Central memory CD8-positive, alpha-beta T cell (primary cell): ENCODE results near the gene RNF113A.
A peak's percentile ranks its signal among the peaks of the same experiment; 100 is the strongest.
"Not testable (repeated sequence)": the region's sequence is repeated elsewhere in the genome, so short reads cannot be mapped to it uniquely, and the experiment has no call there.

Source experiments
- ATAC-seq: fragments of 150-1000 bp; cut with Tn5 transposase; replicated peaks from 2 replicates; pipeline ENCODE4 v1.10.0; 2022; ENCODE audit warnings: mild to moderate bottlenecking, moderate FRiP score, moderate number of reproducible peaks; ENCODE audit not compliant: poor library complexity, severe bottlenecking; ENCODE audit errors: extremely low read depth
- DNase-seq, 2 donors: peaks; one replicate each; pipeline ENCODE4 v3.0.0; 2021; ENCODE audit warnings: low spot score in 2 of 2
- H3K27ac Mint-ChIP-seq: one replicate; pipeline ENCODE4 v1.8.0; 2022; ENCODE audit warnings: low read depth, mild to moderate bottlenecking, moderate library complexity, mixed read lengths
- H3K27me3 Mint-ChIP-seq: one replicate; pipeline ENCODE4 v1.8.0; 2022; ENCODE audit warnings: mixed read lengths
- H3K36me3 Mint-ChIP-seq: one replicate; pipeline ENCODE4 v1.8.0; 2022; ENCODE audit warnings: mild to moderate bottlenecking, moderate library complexity, mixed read lengths; ENCODE audit not compliant: insufficient read depth
- H3K4me1 Mint-ChIP-seq: one replicate; pipeline ENCODE4 v1.8.0; 2022; ENCODE audit warnings: mixed read lengths
- H3K4me3 Mint-ChIP-seq: one replicate; pipeline ENCODE4 v1.8.0; 2022; ENCODE audit warnings: mild to moderate bottlenecking, moderate library complexity, mixed read lengths
- H3K9me3 Mint-ChIP-seq: one replicate; pipeline ENCODE4 v1.8.0; 2022; ENCODE audit warnings: mixed read lengths

RNF113A gene

DNA sequence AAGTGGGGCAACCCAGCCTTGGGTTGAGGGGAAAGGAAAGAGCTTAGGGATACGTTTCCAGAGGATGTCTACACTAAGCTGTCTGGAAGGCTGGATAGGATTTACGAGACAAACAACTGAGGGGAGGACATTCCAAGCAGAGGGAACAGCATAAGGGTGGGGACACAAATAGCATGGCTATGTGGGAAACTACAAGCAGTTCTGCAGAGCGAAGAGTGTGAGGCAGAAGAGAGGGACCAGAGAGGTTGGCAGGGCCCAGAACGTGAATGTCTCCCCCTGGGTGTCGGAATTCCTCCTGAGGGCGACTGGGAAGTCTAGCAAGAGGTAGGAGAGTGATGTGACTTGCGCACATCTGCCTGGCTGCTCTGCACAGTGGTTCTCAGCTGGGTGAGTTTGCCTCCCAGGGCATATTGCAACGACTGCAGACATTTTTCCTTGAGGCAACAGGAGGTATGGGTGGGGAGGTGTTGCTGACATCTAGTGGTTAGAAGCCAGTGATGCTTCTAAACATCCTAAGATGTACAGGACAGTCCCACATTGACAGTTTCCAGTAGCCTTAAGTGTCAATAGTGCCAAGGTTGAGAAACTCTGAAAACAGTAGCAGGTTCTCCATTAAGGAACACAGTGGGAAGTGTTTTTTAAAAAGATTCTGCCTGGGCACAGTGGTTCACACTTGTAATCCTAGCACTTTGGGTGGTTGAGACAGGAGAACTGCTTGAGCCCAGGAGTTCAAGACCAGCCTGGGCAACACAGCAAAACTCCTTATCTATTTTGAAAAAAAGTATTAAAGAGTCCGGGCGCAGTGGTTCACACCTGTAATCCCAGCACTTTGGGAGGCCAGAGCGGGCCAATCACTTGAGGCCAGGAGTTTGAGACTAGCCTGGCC lies 9.3 kb upstream of the RNF113A start:
- no peak for DNase-seq
- peak overlapping the region; percentile 55 for H3K27ac Mint-ChIP-seq
- ATAC-seq = peak; percentile 77
- no peaks in the 10 kb centered on the region for H3K27me3 Mint-ChIP-seq
- no peaks in the 10 kb centered on the region for H3K9me3 Mint-ChIP-seq
- peaks cover 20% of the 10 kb centered on the region for H3K36me3 Mint-ChIP-seq
- peaks cover 12% of the 10 kb centered on the region for H3K4me1 Mint-ChIP-seq
- H3K4me3 Mint-ChIP-seq = no peak overlapping the region

DNA sequence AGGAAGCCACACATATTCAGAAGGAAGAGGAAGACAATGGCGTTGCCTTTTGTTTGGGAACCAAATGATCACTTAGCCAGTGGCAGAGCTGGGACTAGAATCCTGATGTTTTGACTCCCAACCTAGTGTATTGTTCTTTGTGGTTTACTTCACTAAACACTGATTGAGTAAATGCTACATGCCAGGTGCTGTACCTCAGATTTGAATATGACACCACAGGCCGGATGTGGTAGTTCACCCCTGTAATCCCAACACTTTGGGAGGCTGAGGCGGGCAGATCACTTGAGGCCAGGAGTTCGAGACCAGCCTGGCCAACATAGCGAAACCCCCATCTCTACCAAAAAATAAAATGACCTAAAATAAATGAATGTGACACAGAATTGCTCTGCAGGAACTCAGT lies 8.5 kb upstream of the RNF113A start:
- DNase-seq (no peak), ATAC-seq (no peak)
- Mint-ChIP-seq H3K27ac (peak overlapping the region; percentile 55), H3K27me3 (no peaks in the 10 kb centered on the region), H3K9me3 (no peaks in the 10 kb centered on the region), H3K4me3 (no peak overlapping the region), H3K36me3 (peaks cover 23% of the 10 kb centered on the region), H3K4me1 (peaks cover 12% of the 10 kb centered on the region)

DNA sequence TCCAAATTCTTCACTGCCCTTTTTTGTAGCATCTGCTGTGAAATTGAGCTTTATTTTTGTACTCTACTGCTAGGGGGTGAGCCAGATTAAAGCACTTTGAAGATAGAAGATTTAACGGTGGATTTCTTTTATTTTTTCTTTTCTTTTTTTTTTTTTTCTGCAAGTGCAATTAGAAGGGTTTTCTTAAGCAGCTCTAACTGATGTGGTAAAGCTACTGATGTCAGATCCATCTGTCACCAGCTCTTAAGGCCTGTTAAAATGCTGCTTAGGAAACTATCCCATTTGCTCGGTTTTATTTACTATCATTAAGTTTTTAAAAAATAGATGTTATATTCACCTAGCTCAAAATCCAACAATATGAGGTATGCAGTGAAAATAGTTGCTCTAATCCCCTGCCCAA lies 7.2 kb upstream of the RNF113A start:
- Mint-ChIP-seq H3K27me3 (no peaks in the 10 kb centered on the region), H3K27ac (no peak overlapping the region)
- ATAC-seq = no peak

DNA sequence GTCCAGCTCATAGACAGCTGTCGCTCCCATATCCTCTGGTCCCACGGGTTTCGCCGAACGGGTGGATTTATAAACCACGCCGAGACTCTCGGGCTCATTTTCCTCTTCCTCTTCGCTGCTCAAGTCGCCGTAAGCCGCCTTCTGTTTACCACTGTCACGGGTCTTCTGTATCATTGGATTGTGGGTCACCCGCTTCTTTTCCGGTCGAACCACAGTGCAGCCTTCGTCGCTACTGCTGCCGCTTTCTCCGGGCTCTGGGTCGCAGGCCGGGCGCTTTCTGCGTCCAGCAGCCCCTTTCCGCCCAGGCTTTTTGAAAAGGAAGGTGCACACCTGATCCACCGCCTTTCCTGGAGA lies 311 bp downstream of the RNF113A start:
- Mint-ChIP-seq H3K27me3 (no peaks in the 10 kb centered on the region), H3K9me3 (no peaks in the 10 kb centered on the region), H3K4me3 (peak overlapping the region; percentile 95), H3K36me3 (peaks cover 32% of the 10 kb centered on the region), H3K27ac (peak overlapping the region; percentile 98), H3K4me1 (peaks cover 17% of the 10 kb centered on the region)
- no peak for DNase-seq
- peak; percentile 45 for ATAC-seq

More for the DNA sequence above, 7.2 kb upstream of the RNF113A start:
- peaks cover 12% of the 10 kb centered on the region for H3K4me1 Mint-ChIP-seq
- peaks cover 28% of the 10 kb centered on the region for H3K36me3 Mint-ChIP-seq
- H3K9me3 Mint-ChIP-seq = no peaks in the 10 kb centered on the region
- no peak for DNase-seq
- H3K4me3 Mint-ChIP-seq = no peak overlapping the region

DNA sequence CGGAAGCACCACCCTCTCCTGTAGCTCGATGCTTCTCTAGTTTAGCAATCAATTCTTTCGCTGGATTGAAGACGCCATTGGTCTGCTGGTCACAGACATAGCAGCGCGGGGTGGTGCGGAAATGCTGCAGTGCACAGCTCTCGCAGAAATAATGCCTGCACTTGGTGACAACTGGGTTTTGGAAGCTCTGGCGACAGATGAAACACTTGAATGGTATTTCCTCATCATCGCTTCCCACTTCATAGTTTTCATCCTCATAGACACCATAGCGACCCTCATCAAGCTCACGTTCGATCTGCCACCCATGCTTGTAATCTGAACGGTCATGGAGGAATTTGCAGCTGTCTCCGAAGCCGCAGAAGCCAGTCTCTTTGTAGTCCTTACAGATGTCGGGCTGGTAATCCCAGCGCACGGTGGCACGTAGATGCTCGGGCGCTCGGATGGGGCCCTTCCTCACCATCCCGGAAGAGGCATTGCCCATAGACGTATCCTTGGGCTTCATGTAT lies 854 bp downstream of the RNF113A start:
- Mint-ChIP-seq H3K4me3 (peak overlapping the region; percentile 95), H3K36me3 (peaks cover 26% of the 10 kb centered on the region), H3K9me3 (no peaks in the 10 kb centered on the region), H3K27me3 (no peaks in the 10 kb centered on the region), H3K27ac (peak overlapping the region; percentile 98), H3K4me1 (peaks cover 17% of the 10 kb centered on the region)
- ATAC-seq (peak; percentile 21), DNase-seq (peak in 1 of 2 donors; percentile 11)

DNA sequence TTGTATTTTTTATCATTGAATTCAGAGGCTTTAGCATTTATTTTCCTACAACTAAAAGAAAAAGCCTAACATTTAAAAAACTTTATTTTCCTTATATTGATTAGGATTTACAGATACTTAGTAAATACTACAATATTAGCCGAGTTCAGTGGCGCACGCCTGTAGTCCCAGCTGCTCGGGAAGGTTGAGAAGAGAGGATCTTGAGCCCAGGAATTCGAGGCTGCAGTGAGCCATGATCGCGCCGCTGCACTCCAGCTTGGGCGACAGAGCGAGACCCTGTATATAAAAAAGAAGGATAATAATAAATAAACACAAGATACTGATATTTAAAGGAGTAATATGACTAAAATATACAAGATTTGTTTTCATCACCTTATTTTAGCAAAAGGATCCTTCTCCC lies 18.1 kb downstream of the RNF113A start:
- peak overlapping the region; percentile 99 for H3K27ac Mint-ChIP-seq
- no peaks in the 10 kb centered on the region for H3K27me3 Mint-ChIP-seq
- peak overlapping the region; percentile 99 for H3K4me3 Mint-ChIP-seq
- ATAC-seq (no peak), DNase-seq (no peak)
- peaks cover 16% of the 10 kb centered on the region for H3K36me3 Mint-ChIP-seq
- peaks cover 11% of the 10 kb centered on the region for H3K4me1 Mint-ChIP-seq
- H3K9me3 Mint-ChIP-seq = no peaks in the 10 kb centered on the region

DNA sequence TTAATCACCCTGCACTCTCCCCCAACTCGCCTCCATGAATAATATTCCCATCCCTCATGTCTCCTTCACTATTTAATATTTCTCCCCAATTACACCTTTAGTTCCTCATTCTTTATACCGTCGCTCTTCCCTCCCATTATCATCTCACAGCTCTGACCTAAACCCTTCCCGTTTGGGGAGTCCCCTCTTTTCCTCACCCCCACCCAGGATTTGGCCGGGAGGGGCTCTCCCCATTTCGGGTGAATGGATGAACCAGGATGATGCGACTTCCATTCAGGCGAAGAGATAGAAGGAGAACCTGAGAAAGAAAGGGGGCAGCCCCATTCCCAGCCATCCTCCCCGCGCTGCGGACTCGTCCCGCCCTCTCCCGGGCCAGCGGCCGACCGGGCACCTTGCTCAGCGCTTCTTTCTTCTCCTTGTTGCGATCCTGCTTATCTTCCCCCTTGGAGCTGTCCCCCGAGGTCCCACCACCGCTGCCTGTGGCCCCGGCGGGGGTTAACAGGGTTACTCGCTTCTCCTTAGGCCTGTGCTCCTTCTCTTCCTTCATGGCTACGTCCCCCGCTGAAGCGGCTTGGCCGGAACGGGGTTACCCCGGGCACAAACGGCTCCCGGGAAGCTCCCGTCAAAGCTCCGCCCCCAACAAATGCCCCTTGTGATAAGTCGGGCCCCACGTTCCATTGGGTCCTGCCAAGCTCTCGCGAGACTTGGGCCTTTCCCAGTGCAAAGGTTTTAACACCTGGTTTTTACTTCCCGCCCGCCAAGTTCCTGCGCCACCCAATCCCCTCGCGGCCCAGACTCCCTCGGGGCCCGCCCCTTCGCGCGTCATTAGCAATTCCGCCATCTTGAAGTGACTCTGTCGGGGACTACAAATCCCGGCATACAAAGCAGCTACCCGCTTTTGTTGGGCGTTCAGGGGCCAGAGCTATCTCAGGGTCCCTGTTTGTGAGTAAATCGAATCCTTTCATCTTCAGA lies 18.9 kb downstream of the RNF113A start, which contains the start of gene UPF3B:
Gene UPF3B, minus strand, starts transcription at position 582 of the 972 bp plus-strand sequence. Its CDS starts 35 bp downstream, at position 547.
- ATAC-seq = peak; percentile 99
- peak within 1 kb of the TSS; percentile 99 for H3K4me3 Mint-ChIP-seq
- DNase-seq = peak; percentile 71 to 89
- H3K9me3 Mint-ChIP-seq = no peaks in the 10 kb centered on the region
- H3K27me3 Mint-ChIP-seq = no peaks in the 10 kb centered on the region
- peaks cover 18% of the 10 kb centered on the region for H3K36me3 Mint-ChIP-seq
- peaks cover 11% of the 10 kb centered on the region for H3K4me1 Mint-ChIP-seq
- peak within 1 kb of the TSS; percentile 99 for H3K27ac Mint-ChIP-seq

DNA sequence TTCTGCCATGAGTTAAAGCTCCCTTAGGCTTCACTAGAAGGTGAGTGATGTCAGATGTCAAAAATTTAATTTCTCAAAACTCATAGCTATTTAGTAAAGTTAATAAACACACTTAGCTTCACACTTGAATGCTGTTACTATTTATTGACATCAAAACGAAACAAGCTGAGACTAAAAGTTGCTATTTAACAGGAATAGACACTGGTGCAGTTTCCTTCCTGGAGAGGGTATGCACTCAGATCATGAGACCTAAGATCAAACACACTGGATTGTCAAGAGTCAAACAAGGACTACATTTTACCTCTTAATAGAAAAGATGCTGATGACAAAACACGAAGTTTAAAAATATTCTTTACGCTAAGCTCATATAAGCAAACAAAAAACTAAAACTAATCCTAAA lies 37.6 kb downstream of the RNF113A start:
- Mint-ChIP-seq H3K4me3 (no peak overlapping the region), H3K9me3 (no peaks in the 10 kb centered on the region), H3K27me3 (no peaks in the 10 kb centered on the region), H3K27ac (no peak overlapping the region), H3K4me1 (no peaks in the 10 kb centered on the region), H3K36me3 (peaks cover 54% of the 10 kb centered on the region)
- DNase-seq (no peak), ATAC-seq (no peak)

DNA sequence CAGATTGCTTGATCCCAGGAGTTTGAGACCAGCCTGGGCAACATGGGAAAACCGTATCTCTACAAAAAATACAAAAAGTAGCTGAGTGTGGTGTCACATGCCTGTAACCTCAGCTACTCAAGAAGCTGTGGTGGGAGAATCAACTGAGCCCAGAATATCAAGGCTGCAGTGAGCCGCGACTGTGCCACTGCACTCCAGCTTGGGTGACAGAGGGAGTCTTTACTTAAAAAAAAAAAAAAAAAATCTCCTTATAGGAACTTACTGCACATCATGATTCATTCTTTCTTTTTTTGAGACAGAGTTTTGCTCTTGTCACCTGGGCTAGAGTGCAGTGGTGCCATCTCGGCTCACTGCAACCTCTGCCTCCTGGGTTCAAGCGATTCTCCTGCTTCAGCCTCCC lies 43.1 kb downstream of the RNF113A start:
- ATAC-seq (no peak), DNase-seq (no peak)
- Mint-ChIP-seq H3K9me3 (no peaks in the 10 kb centered on the region), H3K36me3 (peaks cover 22% of the 10 kb centered on the region), H3K27ac (no peak overlapping the region), H3K4me1 (no peaks in the 10 kb centered on the region), H3K4me3 (no peak overlapping the region), H3K27me3 (no peaks in the 10 kb centered on the region)

DNA sequence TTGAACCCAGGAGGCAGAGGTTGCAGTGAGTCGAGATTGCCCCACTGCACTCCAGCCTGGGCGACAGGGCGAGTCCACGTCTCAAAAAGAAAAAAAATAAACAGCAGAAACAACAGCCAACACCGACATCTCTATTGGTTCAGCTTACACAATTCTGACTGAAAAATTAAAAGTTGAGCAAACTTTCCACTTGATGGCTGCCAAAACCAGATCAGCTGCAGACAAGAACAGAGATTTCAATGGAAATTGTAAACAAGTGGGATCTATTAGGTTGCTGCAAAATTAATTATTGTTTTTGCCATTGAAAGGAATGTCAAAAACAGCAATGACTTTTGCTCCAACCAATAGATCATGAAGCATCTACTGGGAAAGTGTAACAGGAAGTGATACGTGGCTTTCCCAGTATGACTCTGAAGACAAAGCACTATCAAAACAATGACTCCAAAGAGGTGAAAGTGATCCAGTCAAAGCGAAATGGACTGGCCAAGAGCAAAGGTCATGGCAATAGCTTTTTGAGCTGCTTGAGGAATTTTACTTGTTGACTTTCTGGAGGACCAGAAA lies 45.1 kb downstream of the RNF113A start:
- DNase-seq (no peak), ATAC-seq (no peak)
- peaks cover 18% of the 10 kb centered on the region for H3K36me3 Mint-ChIP-seq
- no peak overlapping the region for H3K27ac Mint-ChIP-seq
- no peaks in the 10 kb centered on the region for H3K9me3 Mint-ChIP-seq
- no peak overlapping the region for H3K4me3 Mint-ChIP-seq
- H3K4me1 Mint-ChIP-seq = no peaks in the 10 kb centered on the region
- no peaks in the 10 kb centered on the region for H3K27me3 Mint-ChIP-seq

DNA sequence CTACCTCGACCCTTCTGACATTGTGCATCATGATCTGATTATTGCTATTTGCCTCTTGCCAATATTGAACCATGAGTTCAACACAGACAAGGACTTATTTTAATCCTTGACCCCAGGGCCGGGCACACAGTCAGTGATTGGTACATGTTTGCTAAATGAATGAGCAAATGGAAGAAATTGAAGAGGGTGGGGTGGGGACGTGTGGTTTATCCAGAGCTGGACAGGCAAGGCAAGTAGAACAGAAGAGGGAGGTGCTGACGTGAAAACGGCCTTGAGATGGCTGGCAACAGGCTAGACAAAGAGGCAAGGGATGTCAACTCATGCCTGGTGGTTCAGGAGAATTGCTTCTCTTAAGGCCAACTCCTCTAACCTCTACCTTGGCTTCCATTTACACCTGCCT lies 47.3 kb downstream of the RNF113A start:
- not testable (repeated sequence) for H3K27ac Mint-ChIP-seq, H3K9me3 Mint-ChIP-seq, H3K4me1 Mint-ChIP-seq, H3K36me3 Mint-ChIP-seq, H3K4me3 Mint-ChIP-seq, H3K27me3 Mint-ChIP-seq, ATAC-seq, DNase-seq

DNA sequence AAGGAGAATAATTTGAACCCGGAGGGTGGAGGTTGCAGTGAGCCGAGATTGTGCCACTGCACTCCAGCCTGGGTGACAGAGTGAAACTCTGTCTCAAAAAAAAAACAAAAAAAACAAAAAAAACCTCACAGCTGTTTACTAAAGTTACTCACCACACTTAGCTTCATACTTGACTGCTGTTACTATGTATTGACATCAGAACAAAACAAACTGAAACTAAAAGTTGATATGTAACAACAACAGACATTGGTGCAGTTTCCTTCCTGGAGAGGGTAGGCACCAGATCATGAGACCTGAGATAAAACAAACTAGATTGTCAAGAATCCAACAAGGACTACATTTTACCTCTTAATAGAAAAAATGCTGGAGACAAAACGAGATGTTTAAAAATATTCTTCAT lies 49.8 kb downstream of the RNF113A start:
- not testable (repeated sequence) for H3K9me3 Mint-ChIP-seq, H3K4me1 Mint-ChIP-seq, H3K36me3 Mint-ChIP-seq, H3K27me3 Mint-ChIP-seq
- peak overlapping the region; percentile 89 for H3K27ac Mint-ChIP-seq
- peak overlapping the region; percentile 7 for H3K4me3 Mint-ChIP-seq
- ATAC-seq (peak; percentile 96), DNase-seq (peak in 1 of 2 donors; percentile 9)
